GM12878 (cell line): Measurements from ENCODE around the gene MIA3. TPM values are rescaled to one million over a fixed set of nuclear protein-coding genes. Genes with fewer than 3 reads are reported as not detected.

Source experiments
- ATAC-seq: fragments of 200-7000 bp; cut with Tn5 transposase; 3 replicates; pipeline ENCODE4 v1.9.1; 2020; ENCODE audit warnings: mild to moderate bottlenecking, moderate library complexity
- BruUV-seq: library from RNA; stranded (reverse); fragments of 400-500 nt; replicated peaks from 2 replicates; lab custom pipeline; 2021; lab: Mats Ljungman, UMichigan
- CTCF ChIA-PET: fragments of 300-600 bp; sonication (Branson Sonifier 250); formaldehyde crosslinking; extraction: SDS; loops from one replicate; lab custom pipeline; 2021; ENCODE audit warnings: inconsistent platforms; lab: Yijun Ruan, JAX
- POLR2A ChIA-PET: fragments of 350-600 bp; formaldehyde crosslinking; extraction: SDS; loops from one replicate; lab custom pipeline; 2021; ENCODE audit warnings: inconsistent platforms; lab: Charles Lee
- RAD21 ChIA-PET: fragments of 300-600 bp; sonication (Branson Sonifier 250); formaldehyde crosslinking; loops from one replicate; lab custom pipeline; 2023; ENCODE audit warnings: antibody characterized with exemption; ENCODE audit not compliant: unreplicated experiment; lab: Charles Lee
- SMC1A ChIA-PET: fragments of 300-600 bp; sonication (Branson Sonifier 250); formaldehyde crosslinking; loops from one replicate; lab custom pipeline; 2023; ENCODE audit not compliant: unreplicated experiment, uncharacterized antibody; lab: Charles Lee
- DNase-seq: peaks from one replicate; pipeline ENCODE4 v3.0.0-alpha.2; 2011; ENCODE audit warnings: low read depth, low spot score
- FAIRE-seq: peaks from 3 replicates; lab custom pipeline; 2011; peaks lifted over from hg19 to GRCh38; lab: Jason Lieb, UNC
- H2AFZ ChIP-seq: 2 replicates; pipeline ENCODE4 v1.6.0; 2011; ENCODE audit warnings: low read depth, low read length, control low read depth; ENCODE audit not compliant: control insufficient read depth
- H3K27ac ChIP-seq: 2 replicates; pipeline ENCODE4 v1.5.1; 2011; ENCODE audit warnings: control low read depth; ENCODE audit not compliant: control insufficient read depth, insufficient read depth
- H3K27me3 ChIP-seq, 2 experiments: replicated peaks in 1 of 2; 2 replicates each; pipeline versions ENCODE4 v1.6.0 to v1.6.1; 2011; ENCODE audit warnings: low read length in 1 of 2; ENCODE audit not compliant: control insufficient read depth in 2 of 2, insufficient read depth in 2 of 2
- H3K36me3 ChIP-seq, 2 experiments: 2 replicates each; pipeline ENCODE4 v1.5.1; 2011; ENCODE audit warnings: low read length in 1 of 2; ENCODE audit not compliant: control insufficient read depth in 2 of 2, insufficient read depth in 2 of 2
- H3K4me1 ChIP-seq: 2 replicates; pipeline ENCODE4 v1.6.1; 2011; ENCODE audit warnings: mild to moderate bottlenecking, low read length, moderate library complexity, mixed read lengths; ENCODE audit not compliant: control insufficient read depth, insufficient read depth
- H3K4me2 ChIP-seq: 2 replicates; pipeline ENCODE4 v1.6.0; 2011; ENCODE audit warnings: control low read depth; ENCODE audit not compliant: control insufficient read depth, insufficient read depth
- H3K4me3 ChIP-seq: fragments of 200-600 bp; sonication (generic); 2 replicates; pipeline ENCODE4 v1.5.1; 2016
- H3K79me2 ChIP-seq: 2 replicates; pipeline ENCODE4 v1.6.0; 2011; ENCODE audit warnings: low read length; ENCODE audit not compliant: control insufficient read depth, insufficient read depth
- H3K9ac ChIP-seq: 2 replicates; pipeline ENCODE4 v1.8.0; 2011; ENCODE audit warnings: low read length, control low read depth, mixed read lengths; ENCODE audit not compliant: control insufficient read depth, insufficient read depth
- H3K9me3 ChIP-seq: replicated peaks from 3 replicates; pipeline ENCODE4 v1.5.1; 2011; ENCODE audit warnings: mild to moderate bottlenecking, low read length; ENCODE audit not compliant: control insufficient read depth, insufficient read depth
- H4K20me1 ChIP-seq: 2 replicates; pipeline ENCODE4 v1.6.0; 2011; ENCODE audit not compliant: control insufficient read depth, insufficient read depth
- ATF2 ChIP-seq: IDR thresholded peaks from 2 replicates; pipeline ENCODE4 v1.6.1; 2012; ENCODE audit warnings: low read length, inconsistent platforms
- ATF3 ChIP-seq: IDR thresholded peaks from 2 replicates; pipeline ENCODE4 v1.6.1; 2011; ENCODE audit warnings: low read depth, mild to moderate bottlenecking, low read length, moderate library complexity, borderline replicate concordance; ENCODE audit errors: extremely low read depth
- CBX5 ChIP-seq: sonication (generic); IDR thresholded peaks from 2 replicates; pipeline ENCODE4 v1.6.1; 2016; ENCODE audit warnings: low read depth, moderate library complexity, mild to moderate bottlenecking, inconsistent platforms
- CHD1 ChIP-seq: IDR thresholded peaks from 2 replicates; pipeline ENCODE4 v1.6.1; 2012; ENCODE audit warnings: low read depth, low read length, improper control_type of control experiment
- CHD4 ChIP-seq: fragments of 200-600 bp; sonication (generic); IDR thresholded peaks from 2 replicates; pipeline ENCODE4 v1.6.1; 2016; ENCODE audit warnings: mild to moderate bottlenecking
- CREM ChIP-seq: IDR thresholded peaks from 2 replicates; pipeline ENCODE4 v1.6.1; 2014; ENCODE audit warnings: antibody characterized with exemption, low read depth
- E4F1 ChIP-seq: fragments of 450-650 bp; IDR thresholded peaks from 2 replicates; pipeline ENCODE4 v1.6.1; 2018; ENCODE audit warnings: borderline replicate concordance, mild to moderate bottlenecking; ENCODE audit not compliant: partially characterized antibody
- EP300 ChIP-seq, 2 experiments: fragments of 150-350 bp in 1 of 2; IDR thresholded peaks; 2 replicates each; pipeline ENCODE4 v1.6.1; 2011 to 2012; ENCODE audit warnings: low read depth in 2 of 2, low read length in 2 of 2, borderline replicate concordance in 1 of 2, improper control_type of control experiment in 1 of 2, inconsistent platforms in 1 of 2; ENCODE audit not compliant: control insufficient read depth in 1 of 2
- FOXM1 ChIP-seq: IDR thresholded peaks from 2 replicates; pipeline ENCODE4 v1.6.1; 2012; ENCODE audit warnings: low read depth, mild to moderate bottlenecking, inconsistent platforms, low read length, moderate library complexity
- RAD51 ChIP-seq: fragments of 450-650 bp; IDR thresholded peaks from 2 replicates; pipeline ENCODE4 v1.6.1; 2016; ENCODE audit warnings: moderate library complexity, mild to moderate bottlenecking, inconsistent platforms
- RFX5 ChIP-seq: IDR thresholded peaks from 2 replicates; pipeline ENCODE4 v1.6.1; 2011; ENCODE audit warnings: low read depth, low read length, improper control_type of control experiment
- RUNX3 ChIP-seq: IDR thresholded peaks from 2 replicates; pipeline ENCODE4 v1.6.1; 2012; ENCODE audit warnings: low read length, inconsistent platforms
- SMAD5 ChIP-seq: IDR thresholded peaks from 2 replicates; pipeline ENCODE4 v1.6.1; 2016; ENCODE audit warnings: antibody characterized with exemption, low read depth
- SMC3 ChIP-seq: IDR thresholded peaks from 2 replicates; pipeline ENCODE4 v1.6.1; 2011; ENCODE audit warnings: low read length, improper control_type of control experiment, borderline replicate concordance
- SREBF1 ChIP-seq: IDR thresholded peaks from 2 replicates; pipeline ENCODE4 v1.6.1; 2012; ENCODE audit warnings: mild to moderate bottlenecking, low read length
- SREBF2 ChIP-seq: IDR thresholded peaks from 2 replicates; pipeline ENCODE4 v1.6.1; 2012; ENCODE audit warnings: mild to moderate bottlenecking, low read length
- SUZ12 ChIP-seq: fragments of 200-600 bp; sonication (generic); IDR thresholded peaks from one replicate; pipeline ENCODE4 v1.6.1; 2018; ENCODE audit warnings: antibody characterized with exemption, mild to moderate bottlenecking; ENCODE audit not compliant: unreplicated experiment
- TAF1 ChIP-seq: IDR thresholded peaks from 2 replicates; pipeline ENCODE4 v1.6.1; 2011; ENCODE audit warnings: mild to moderate bottlenecking, low read depth, low read length, borderline replicate concordance
- TCF7 ChIP-seq: IDR thresholded peaks from 2 replicates; pipeline ENCODE4 v1.6.1; 2014; ENCODE audit warnings: antibody characterized with exemption, borderline replicate concordance
- WGBS: methylation state at CpG from one replicate; pipeline ENCODE4 v1.1.6; 2016; ENCODE audit warnings: low lambda C conversion rate; ENCODE audit not compliant: insufficient replicate concordance, insufficient coverage; ENCODE audit errors: missing lambda C conversion rate; 5-methylcytosine and 5-hydroxymethylcytosine counted together
- in situ Hi-C: fragments of 300-500 bp; cut with MboI; formaldehyde crosslinking; loops from 9 replicates; pipeline ENCODE4 v1.14.3; 2018; ENCODE audit warnings: mixed read lengths
- intact Hi-C: fragments of 100-400 bp; cut with micrococcal nuclease; formaldehyde crosslinking; loops from one replicate; pipeline ENCODE4 v1.14.2; 2022; ENCODE audit not compliant: unreplicated experiment
- polyA plus RNA-seq, 11 experiments: library from polyadenylated mRNA; depleted of rRNA in 4 of 11; unstranded in 6 of 11; stranded (reverse) in 5 of 11; fragments of >200 nt; fragmentation: Nextera tagmentation in 4 of 11; fragmentation: Illumina TruSeq in 1 of 11; extraction: Ambion mirVana in 4 of 11; extraction: Trizol in 1 of 11; gene quantifications; 1 replicate in 1 of 11; 2 replicates in 10 of 11; pipeline versions ENCODE4 v1.2.1 to v1.2.3, GENCODE V29; 2011 to 2016; ENCODE audit warnings: inconsistent platforms in 2 of 11, missing spikeins in 2 of 11, low read depth in 1 of 11
- total RNA-seq, 4 experiments: library from RNA; depleted of rRNA in 3 of 4; stranded (reverse); fragments of >200 nt in 3 of 4; fragmentation: Illumina TruSeq in 1 of 4; extraction: Trizol in 1 of 4; gene quantifications; 2 replicates each; pipeline versions ENCODE4 v1.2.1 to v1.2.3, GENCODE V29; 2013 to 2021

The MIA3 gene
- total and polyA plus RNA-seq, 10 of the 15 experiments (the other 5 are each of a cell fraction or from before 2014, with no cell fraction given) = 12.9 to 50.8 (median 30.3) TPM

GRCh38 chr1:222643938-222644635 is 26.2 kb downstream of the MIA3 start:
- DNase-seq = peak; percentile 85
- CTCF ChIA-PET = interaction anchor here (1.3 to 3.6 kb wide), 5 partner anchors 10 to 480 kb away, joined by 4 to 21 read pairs (median 10); no protein-coding TSS in a partner anchor
- Histone ChIP-seq H4K20me1 (no peaks in the 10 kb centered on the region), H3K27ac (peak overlapping the region; percentile 91), H3K4me1 (0 out of 2 replicates have a peak, but pooled peaks cover 4% of the 10 kb centered on the region), H3K9ac (peak overlapping the region; percentile 92), H3K9me3 (no peaks in the 10 kb centered on the region), H3K4me2 (peak overlapping the region; percentile 91), H2AFZ (peak overlapping the region; percentile 94), H3K79me2 (peaks cover 18% of the 10 kb centered on the region), H3K36me3 (no peaks in the 10 kb centered on the region), H3K4me3 (peak overlapping the region; percentile 92), H3K27me3 (no peaks in the 10 kb centered on the region)
- intact Hi-C loops (loop anchor here (5.0 kb wide), 1 partner anchor 68 kb away; the partner anchor contains the start of genes AIDA and BROX), in situ Hi-C loops (no loop called here)
- RAD21 ChIA-PET = interaction anchor here (0.8 to 2.7 kb wide), 6 partner anchors 9 to 179 kb away, joined by 3 to 12 read pairs (median 6); partner anchors contain the start of genes AIDA, BROX and TAF1A
- BruUV-seq = no TSS peak
- peak; percentile 99 for FAIRE-seq
- POLR2A ChIA-PET = interaction anchor here (0.6 to 2.4 kb wide), 6 partner anchors 7 to 69 kb away, joined by 3 to 19 read pairs (median 5); partner anchors contain the start of genes AIDA, BROX and TAF1A
- SMC1A ChIA-PET = interaction anchor here (0.7 to 3.8 kb wide), 9 partner anchors 10 to 180 kb away, joined by 3 to 23 read pairs (median 6); no protein-coding TSS in a partner anchor
- under 1% methylated on average over 42 of the region's 42 CpGs for WGBS
- ATAC-seq = peak; percentile 97
- TF ChIP-seq SMAD5 = peak; percentile 82; the same call in 1 of the 2 replicates
- peak; percentile 88 for TF ChIP-seq SREBF1
- TF ChIP-seq ATF2 = no peak
- peak; percentile 37; the same call in 1 of the 2 replicates for TF ChIP-seq TCF7
- TF ChIP-seq CHD4 = no peak
- peak; percentile 57; the same call in 1 of the 2 replicates for TF ChIP-seq RUNX3
- peak; percentile 96 for TF ChIP-seq CHD1
- TF ChIP-seq E4F1 = peak; percentile 77
- no peak for TF ChIP-seq SREBF2
- TF ChIP-seq SMC3 = 0 out of 2 replicates have a peak, but pooled peaks have one; percentile 5
- peak; percentile 14; the same call in 1 of the 2 replicates for TF ChIP-seq CBX5
- TF ChIP-seq ATF3 = peak; percentile 85
- TF ChIP-seq RFX5 = peak; percentile 60; the same call in 1 of the 2 replicates
- peak; percentile 99 for TF ChIP-seq CREM
- TF ChIP-seq EP300 (IDR thresholded peaks at IDR 0.05; ENCODE audit: borderline replicate concordance in 1 of 2, control insufficient read depth in 1 of 2, low read depth in 2 of 2, low read length in 2 of 2) = 0 out of 4 replicates have a peak, but pooled peaks of 1 of the 2 experiments have one; percentile 21
- no peak for TF ChIP-seq SUZ12
- TF ChIP-seq FOXM1 = no peak
- TF ChIP-seq TAF1 = peak; percentile 77
- TF ChIP-seq RAD51 = no peak
